Measurements from ENCODE around the gene ATRX.

DNA sequence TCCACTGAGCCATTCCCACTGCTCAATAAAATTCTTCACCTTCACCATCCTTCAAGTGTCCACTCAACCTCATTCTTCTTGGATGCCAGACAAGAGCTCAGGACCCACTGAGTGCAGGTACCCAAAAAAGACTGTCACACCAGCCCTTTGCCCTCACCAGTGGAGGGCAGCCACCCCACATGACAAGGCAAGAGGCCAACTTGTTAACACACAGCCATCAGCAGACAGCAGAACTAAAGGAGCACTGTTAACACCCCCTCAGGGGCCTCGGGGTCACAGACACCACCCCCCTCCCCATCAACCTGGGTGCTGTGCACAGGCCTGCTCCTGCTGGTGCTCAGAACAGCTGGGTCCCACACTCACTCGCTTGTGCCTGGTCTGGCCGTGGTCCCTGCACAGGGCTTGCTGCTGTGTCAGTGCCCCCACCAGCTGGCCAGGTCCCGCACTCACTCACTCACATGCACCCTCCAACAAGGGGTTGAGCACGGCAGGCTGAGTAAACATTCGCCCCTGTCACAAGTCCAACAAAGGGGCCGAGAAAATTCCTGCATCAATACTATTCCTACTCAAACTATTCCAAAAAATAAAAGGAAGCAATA lies 54.1 kb downstream of the ATRX start:
- TF ChIP-seq POLR2AphosphoS5 (IDR thresholded peaks at IDR 0.05; ENCODE audit: low read depth, low read length) (no peak), SAP30 (IDR thresholded peaks at IDR 0.05; ENCODE audit: insufficient read depth, insufficient replicate concordance, low read length) (no peak), EP300 (IDR thresholded peaks at IDR 0.05; ENCODE audit: borderline replicate concordance in 1 of 2, low read depth in 2 of 2, low read length in 2 of 2) (no peak), EZH2 (IDR thresholded peaks at IDR 0.05; ENCODE audit: low read depth, low read length, severe bottlenecking) (no peak)
- TF ChIP-seq, protein P1, sequence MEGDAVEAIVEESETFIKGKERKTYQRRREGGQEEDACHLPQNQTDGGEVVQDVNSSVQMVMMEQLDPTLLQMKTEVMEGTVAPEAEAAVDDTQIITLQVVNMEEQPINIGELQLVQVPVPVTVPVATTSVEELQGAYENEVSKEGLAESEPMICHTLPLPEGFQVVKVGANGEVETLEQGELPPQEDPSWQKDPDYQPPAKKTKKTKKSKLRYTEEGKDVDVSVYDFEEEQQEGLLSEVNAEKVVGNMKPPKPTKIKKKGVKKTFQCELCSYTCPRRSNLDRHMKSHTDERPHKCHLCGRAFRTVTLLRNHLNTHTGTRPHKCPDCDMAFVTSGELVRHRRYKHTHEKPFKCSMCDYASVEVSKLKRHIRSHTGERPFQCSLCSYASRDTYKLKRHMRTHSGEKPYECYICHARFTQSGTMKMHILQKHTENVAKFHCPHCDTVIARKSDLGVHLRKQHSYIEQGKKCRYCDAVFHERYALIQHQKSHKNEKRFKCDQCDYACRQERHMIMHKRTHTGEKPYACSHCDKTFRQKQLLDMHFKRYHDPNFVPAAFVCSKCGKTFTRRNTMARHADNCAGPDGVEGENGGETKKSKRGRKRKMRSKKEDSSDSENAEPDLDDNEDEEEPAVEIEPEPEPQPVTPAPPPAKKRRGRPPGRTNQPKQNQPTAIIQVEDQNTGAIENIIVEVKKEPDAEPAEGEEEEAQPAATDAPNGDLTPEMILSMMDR (IDR thresholded peaks at IDR 0.05; ENCODE audit: control extremely low read depth in 1 of 3, insufficient read depth in 1 of 3, low read depth in 1 of 3, low read length in 3 of 3): no peak
- TF ChIP-seq, protein P2, sequence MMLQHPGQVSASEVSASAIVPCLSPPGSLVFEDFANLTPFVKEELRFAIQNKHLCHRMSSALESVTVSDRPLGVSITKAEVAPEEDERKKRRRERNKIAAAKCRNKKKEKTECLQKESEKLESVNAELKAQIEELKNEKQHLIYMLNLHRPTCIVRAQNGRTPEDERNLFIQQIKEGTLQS (IDR thresholded peaks at IDR 0.05; ENCODE audit: insufficient read depth, low read depth, low read length): no peak

All from H1 (cell line).